WERI-Rb-1 (cell line): ENCODE measurements around the gene PTPRCAP.

Experiments
- DNase-seq: peaks from one replicate; pipeline ENCODE4 v3.0.0-alpha.2; 2020
- H3K27ac ChIP-seq: fragments of 250-450 bp; sonication (Bioruptor Pico); 2 replicates; pipeline ENCODE4 v1.5.1; 2020; ENCODE audit warnings: mild to moderate bottlenecking, moderate library complexity
- H3K27me3 ChIP-seq: fragments of 250-450 bp; sonication (Bioruptor Pico); 2 replicates; pipeline ENCODE4 v1.5.1; 2021; ENCODE audit warnings: mild to moderate bottlenecking, low read depth, moderate library complexity; ENCODE audit not compliant: insufficient read depth, severe bottlenecking
- H3K36me3 ChIP-seq: fragments of 250-450 bp; sonication (Bioruptor Pico); 2 replicates; pipeline ENCODE4 v1.5.1; 2020; ENCODE audit warnings: mild to moderate bottlenecking, moderate library complexity
- H3K4me3 ChIP-seq: 2 replicates; pipeline ENCODE4 v1.5.1; 2011; ENCODE audit warnings: low read depth, mild to moderate bottlenecking, control low read depth, low read length
- H3K9me3 ChIP-seq: fragments of 250-450 bp; sonication (Bioruptor Pico); 2 replicates; pipeline ENCODE4 v1.5.1; 2021; ENCODE audit warnings: mild to moderate bottlenecking, moderate library complexity; ENCODE audit not compliant: severe bottlenecking
- TF ChIP-seq, protein P1 (sequence below): IDR thresholded peaks from 2 replicates; pipeline ENCODE4 v1.5.1; 2011; ENCODE audit warnings: low read depth, mild to moderate bottlenecking, control low read depth, inconsistent platforms, low read length

PTPRCAP gene

DNA sequence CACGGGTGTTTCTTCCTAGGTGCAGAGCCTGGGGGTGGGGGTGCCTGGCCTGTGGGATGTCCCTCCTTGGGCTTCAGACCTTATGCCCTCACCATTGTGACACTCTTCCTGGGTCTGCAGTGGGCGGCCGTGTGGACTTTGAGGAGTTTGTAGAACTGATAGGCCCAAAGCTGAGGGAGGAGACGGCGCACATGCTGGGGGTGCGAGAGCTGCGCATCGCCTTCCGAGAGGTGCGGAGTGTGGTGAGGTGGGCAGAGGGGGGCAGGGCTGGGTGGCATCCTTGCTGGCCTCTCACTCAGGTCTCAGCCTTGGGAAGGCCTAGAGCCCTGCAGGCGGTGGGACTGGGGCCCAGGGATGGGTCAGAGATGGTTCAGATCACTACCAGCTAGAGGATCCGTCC, 20.0 kb upstream of the PTPRCAP start:
- H3K27ac ChIP-seq: no peak overlapping the region
- DNase-seq: no peak
- TF ChIP-seq, protein P1, sequence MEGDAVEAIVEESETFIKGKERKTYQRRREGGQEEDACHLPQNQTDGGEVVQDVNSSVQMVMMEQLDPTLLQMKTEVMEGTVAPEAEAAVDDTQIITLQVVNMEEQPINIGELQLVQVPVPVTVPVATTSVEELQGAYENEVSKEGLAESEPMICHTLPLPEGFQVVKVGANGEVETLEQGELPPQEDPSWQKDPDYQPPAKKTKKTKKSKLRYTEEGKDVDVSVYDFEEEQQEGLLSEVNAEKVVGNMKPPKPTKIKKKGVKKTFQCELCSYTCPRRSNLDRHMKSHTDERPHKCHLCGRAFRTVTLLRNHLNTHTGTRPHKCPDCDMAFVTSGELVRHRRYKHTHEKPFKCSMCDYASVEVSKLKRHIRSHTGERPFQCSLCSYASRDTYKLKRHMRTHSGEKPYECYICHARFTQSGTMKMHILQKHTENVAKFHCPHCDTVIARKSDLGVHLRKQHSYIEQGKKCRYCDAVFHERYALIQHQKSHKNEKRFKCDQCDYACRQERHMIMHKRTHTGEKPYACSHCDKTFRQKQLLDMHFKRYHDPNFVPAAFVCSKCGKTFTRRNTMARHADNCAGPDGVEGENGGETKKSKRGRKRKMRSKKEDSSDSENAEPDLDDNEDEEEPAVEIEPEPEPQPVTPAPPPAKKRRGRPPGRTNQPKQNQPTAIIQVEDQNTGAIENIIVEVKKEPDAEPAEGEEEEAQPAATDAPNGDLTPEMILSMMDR: no peak
- no peaks in the 10 kb centered on the region for H3K9me3 ChIP-seq
- no peaks in the 10 kb centered on the region for H3K36me3 ChIP-seq
- no peaks in the 10 kb centered on the region for H3K27me3 ChIP-seq
- H3K4me3 ChIP-seq: no peak overlapping the region

DNA sequence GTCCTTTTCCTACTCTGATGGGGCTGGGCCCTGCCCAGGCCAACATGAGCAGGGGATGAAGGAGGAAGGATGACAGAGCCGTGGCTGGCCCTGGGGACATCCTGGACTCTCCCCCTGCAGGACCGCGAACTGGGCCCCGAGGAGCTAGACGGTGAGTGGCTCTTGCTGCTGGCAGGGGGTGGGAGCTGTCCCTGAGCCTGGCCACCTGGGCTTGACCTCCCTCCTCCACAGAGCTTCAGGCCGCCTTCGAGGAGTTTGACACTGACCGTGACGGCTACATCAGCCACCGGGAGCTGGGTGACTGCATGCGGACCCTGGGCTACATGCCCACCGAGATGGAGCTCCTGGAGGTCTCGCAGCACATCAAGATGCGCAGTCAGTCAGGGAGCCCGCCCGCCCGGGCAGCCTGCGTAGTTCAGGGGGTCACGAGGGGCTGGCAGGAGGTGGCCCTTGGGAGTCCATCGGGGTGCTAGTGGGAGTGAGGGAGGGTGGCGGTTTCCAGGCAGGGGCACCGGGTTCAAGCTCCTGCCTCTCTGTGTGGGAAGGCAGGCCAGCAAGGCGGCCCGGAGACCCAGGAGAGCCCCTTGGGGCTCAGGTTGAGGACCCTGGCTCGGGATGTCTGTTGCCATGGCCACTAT, 18.7 kb upstream of the PTPRCAP start:
- Histone ChIP-seq H3K9me3 (no peaks in the 10 kb centered on the region), H3K4me3 (no peak overlapping the region), H3K36me3 (no peaks in the 10 kb centered on the region), H3K27me3 (no peaks in the 10 kb centered on the region), H3K27ac (no peak overlapping the region)
- TF ChIP-seq, protein P1: no peak
- no peak for DNase-seq

- TF ChIP-seq, protein P1: no peak
- peak; percentile 62 for DNase-seq
- no peaks in the 10 kb centered on the region for H3K27me3 ChIP-seq
- no peaks in the 10 kb centered on the region for H3K9me3 ChIP-seq
- H3K27ac ChIP-seq: peak within 1 kb of the TSS; percentile 48
- H3K36me3 ChIP-seq: no peaks in the 10 kb centered on the region
- H3K4me3 ChIP-seq: no peak within 1 kb of the TSS
Measured at GRCh38 chr11:67455054-67455453, 17.6 kb upstream of the PTPRCAP start, which contains the start of gene CABP4. TSS of gene CABP4 (plus strand) at chr11:67455354. CDS start at chr11:67455424, 70 bp downstream.

GRCh38 chr11:67453816-67454732, 16.6 kb upstream of the PTPRCAP start:
- TF ChIP-seq, protein P1: no peak
- Histone ChIP-seq H3K36me3 (no peaks in the 10 kb centered on the region), H3K4me3 (no peak overlapping the region), H3K27ac (peak overlapping the region; percentile 48), H3K9me3 (no peaks in the 10 kb centered on the region), H3K27me3 (no peaks in the 10 kb centered on the region)
- DNase-seq: no peak

- H3K36me3 ChIP-seq: no peaks in the 10 kb centered on the region
- TF ChIP-seq, protein P1: no peak
- DNase-seq: no peak
Measured at GRCh38 chr11:67452141-67452952, 14.9 kb upstream of the PTPRCAP start, which contains the start of gene GPR152. TSS of gene GPR152 (minus strand) at chr11:67452729. CDS start at chr11:67452724, 5 bp downstream.

More at GRCh38 chr11:67452141-67452952, 14.9 kb upstream of the PTPRCAP start, which contains the start of gene GPR152:
- H3K9me3 ChIP-seq: no peaks in the 10 kb centered on the region
- H3K27me3 ChIP-seq: no peaks in the 10 kb centered on the region
- H3K4me3 ChIP-seq: no peak within 1 kb of the TSS
- H3K27ac ChIP-seq: no peak within 1 kb of the TSS
